ENCODE measurements around the gene APLP2.

The APLP2 gene

DNA sequence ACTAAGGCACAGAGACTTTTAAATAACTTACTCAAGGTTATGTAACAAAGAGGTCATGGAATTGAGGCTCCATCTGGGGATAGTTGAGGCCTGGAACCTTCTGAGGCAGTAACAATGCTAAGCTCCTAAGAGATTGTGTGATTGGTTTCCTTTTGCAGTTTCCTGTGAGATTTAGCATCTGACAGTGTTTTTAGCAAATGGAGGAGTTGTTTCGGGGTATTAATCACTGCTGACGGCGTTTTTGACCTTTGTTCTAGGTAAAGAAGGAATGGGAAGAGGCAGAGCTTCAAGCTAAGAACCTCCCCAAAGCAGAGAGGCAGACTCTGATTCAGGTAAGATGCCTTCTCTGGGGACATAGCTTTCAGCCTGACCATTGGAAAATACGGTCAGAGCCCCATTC lies 57.8 kb downstream of the APLP2 start:
- TF ChIP-seq CTCF (IDR thresholded peaks at IDR 0.05; ENCODE audit: low read length, missing control alignments), result no peak
- no peak overlapping the region for H3K4me3 ChIP-seq (replicated peaks; ENCODE audit: low read depth, low read length)
- no peak for DNase-seq (ENCODE audit: low read depth)

GRCh38 chr11:130128626-130129025 lies 58.9 kb downstream of the APLP2 start:
- no peak for DNase-seq (ENCODE audit: low read depth)
- no peak for TF ChIP-seq CTCF (IDR thresholded peaks at IDR 0.05; ENCODE audit: low read length, missing control alignments)
- no peak overlapping the region for H3K4me3 ChIP-seq (replicated peaks; ENCODE audit: low read depth, low read length)

DNA sequence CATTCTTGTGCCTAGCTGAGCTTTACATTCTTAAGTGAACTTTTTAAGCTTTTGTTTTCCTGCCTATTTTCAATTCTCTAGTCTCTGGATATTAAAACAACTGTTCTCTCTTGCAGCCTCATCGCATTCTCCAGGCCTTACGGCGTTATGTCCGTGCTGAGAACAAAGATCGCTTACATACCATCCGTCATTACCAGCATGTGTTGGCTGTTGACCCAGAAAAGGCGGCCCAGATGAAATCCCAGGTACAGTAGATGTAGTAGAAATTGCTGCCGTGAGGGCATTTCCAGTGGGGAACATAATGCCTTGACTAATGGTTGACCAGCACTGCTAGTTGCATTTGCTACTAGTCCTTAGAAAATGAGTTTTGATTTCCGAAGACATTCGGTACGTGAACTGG lies 60.2 kb downstream of the APLP2 start:
- TF ChIP-seq CTCF (IDR thresholded peaks at IDR 0.05; ENCODE audit: low read length, missing control alignments), result no peak
- H3K4me3 ChIP-seq (replicated peaks; ENCODE audit: low read depth, low read length), result no peak overlapping the region
- DNase-seq (ENCODE audit: low read depth), result no peak

- peak; percentile 84 for TF ChIP-seq CTCF (IDR thresholded peaks at IDR 0.05; ENCODE audit: low read length, missing control alignments)
- DNase-seq (ENCODE audit: low read depth), result peak; percentile 81
- H3K4me3 ChIP-seq (replicated peaks; ENCODE audit: low read depth, low read length), result no peak overlapping the region
Observed at GRCh38 chr11:130131961-130132850, 62.5 kb downstream of the APLP2 start.

- no peak for DNase-seq (ENCODE audit: low read depth)
- H3K4me3 ChIP-seq (replicated peaks; ENCODE audit: low read depth, low read length), result no peak overlapping the region
- TF ChIP-seq CTCF (IDR thresholded peaks at IDR 0.05; ENCODE audit: low read length, missing control alignments), result no peak
Observed at GRCh38 chr11:130133716-130134115, 64.0 kb downstream of the APLP2 start.

- no peak overlapping the region for H3K4me3 ChIP-seq (replicated peaks; ENCODE audit: low read depth, low read length)
- TF ChIP-seq CTCF (IDR thresholded peaks at IDR 0.05; ENCODE audit: low read length, missing control alignments), result no peak
- no peak for DNase-seq (ENCODE audit: low read depth)
Observed at GRCh38 chr11:130136107-130136506, 66.4 kb downstream of the APLP2 start.

DNA sequence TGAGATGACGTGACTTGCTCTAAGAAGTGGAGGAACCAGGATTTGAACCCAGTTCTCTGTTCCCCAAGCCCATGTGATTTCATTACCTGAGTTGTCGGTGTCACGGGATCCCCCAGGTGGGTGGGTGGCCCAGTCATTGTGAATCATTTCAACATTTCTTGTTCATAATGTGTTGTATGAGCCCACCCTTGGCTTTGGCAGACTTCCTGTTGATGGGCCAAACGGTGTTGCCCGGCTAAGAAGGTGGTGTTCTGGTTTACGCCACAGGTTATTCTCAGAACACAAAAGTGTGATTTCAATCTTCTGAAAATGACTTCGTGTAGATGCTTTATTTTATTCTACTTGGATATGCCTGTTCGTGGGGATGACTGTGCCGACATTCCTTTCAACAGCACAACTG lies 68.3 kb downstream of the APLP2 start:
- no peak overlapping the region for H3K4me3 ChIP-seq (replicated peaks; ENCODE audit: low read depth, low read length)
- TF ChIP-seq CTCF (IDR thresholded peaks at IDR 0.05; ENCODE audit: low read length, missing control alignments), result no peak
- no peak for DNase-seq (ENCODE audit: low read depth)
